DND-41 (cell line): ENCODE data around the gene MARCHF3.
"Not testable (repeated sequence)": the region's sequence is repeated elsewhere in the genome, so short reads cannot be mapped to it uniquely, and the experiment has no call there.

ENCODE experiments used
- ATAC-seq: fragments of 200-7000 bp; cut with Tn5 transposase; 3 replicates; pipeline ENCODE4 v1.9.1; 2021; ENCODE audit warnings: low read depth; ENCODE audit not compliant: insufficient read depth
- DNase-seq: peaks from one replicate; pipeline ENCODE4 v3.0.0-alpha.2; 2020
- H2AFZ ChIP-seq: 2 replicates; pipeline ENCODE4 v1.6.0; 2012; ENCODE audit warnings: low read depth, low read length
- H3K27ac ChIP-seq: 2 replicates; pipeline ENCODE4 v1.5.1; 2012; ENCODE audit warnings: low read length, inconsistent platforms
- H3K27me3 ChIP-seq: fragments of 200-600 bp; sonication (generic); 2 replicates; pipeline ENCODE4 v1.6.0; 2012; ENCODE audit warnings: low read length, mild to moderate bottlenecking, inconsistent platforms; ENCODE audit not compliant: insufficient read depth, poor library complexity
- H3K36me3 ChIP-seq: 2 replicates; pipeline ENCODE4 v1.5.1; 2012; ENCODE audit warnings: low read length, inconsistent platforms; ENCODE audit not compliant: insufficient read depth
- H3K4me1 ChIP-seq: 2 replicates; pipeline ENCODE4 v1.5.1; 2012; ENCODE audit warnings: mild to moderate bottlenecking, low read length; ENCODE audit not compliant: insufficient read depth
- H3K4me2 ChIP-seq: 2 replicates; pipeline ENCODE4 v1.6.0; 2012; ENCODE audit warnings: mild to moderate bottlenecking, moderate library complexity, low read length, inconsistent platforms; ENCODE audit not compliant: insufficient read depth
- H3K4me3 ChIP-seq, 2 experiments: fragments of 200-600 bp in 1 of 2; shearing (Covaris generic) in 1 of 2; 2 replicates each; pipeline ENCODE4 v1.5.1; 2012 to 2016; ENCODE audit warnings: inconsistent platforms in 2 of 2, low read length in 2 of 2, mild to moderate bottlenecking in 2 of 2, low read depth in 1 of 2, moderate library complexity in 1 of 2
- H3K79me2 ChIP-seq: 2 replicates; pipeline ENCODE4 v1.6.0; 2012; ENCODE audit warnings: low read length, inconsistent platforms; ENCODE audit not compliant: insufficient read depth
- H3K9ac ChIP-seq: 2 replicates; pipeline ENCODE4 v1.6.0; 2012; ENCODE audit warnings: low read depth, mild to moderate bottlenecking, inconsistent platforms, low read length, moderate library complexity
- H3K9me3 ChIP-seq: 2 replicates; pipeline ENCODE4 v1.5.1; 2012; ENCODE audit warnings: low read length, moderate library complexity, mild to moderate bottlenecking, inconsistent platforms; ENCODE audit not compliant: insufficient read depth, severe bottlenecking
- H4K20me1 ChIP-seq: 2 replicates; pipeline ENCODE4 v1.6.0; 2012; ENCODE audit warnings: low read length; ENCODE audit not compliant: insufficient read depth
- EZH2 ChIP-seq: IDR thresholded peaks from 3 replicates; pipeline ENCODE4 v1.6.1; 2012; ENCODE audit warnings: borderline replicate concordance, low read depth, mild to moderate bottlenecking, moderate library complexity, low read length, inconsistent platforms; ENCODE audit not compliant: severe bottlenecking
- TF ChIP-seq, protein P1 (sequence below): IDR thresholded peaks from 2 replicates; pipeline ENCODE4 v1.5.1; 2012; ENCODE audit warnings: borderline replicate concordance, low read length, moderate library complexity, mild to moderate bottlenecking; ENCODE audit not compliant: poor library complexity, severe bottlenecking; ENCODE audit errors: extremely low read depth

Gene MARCHF3

DNA sequence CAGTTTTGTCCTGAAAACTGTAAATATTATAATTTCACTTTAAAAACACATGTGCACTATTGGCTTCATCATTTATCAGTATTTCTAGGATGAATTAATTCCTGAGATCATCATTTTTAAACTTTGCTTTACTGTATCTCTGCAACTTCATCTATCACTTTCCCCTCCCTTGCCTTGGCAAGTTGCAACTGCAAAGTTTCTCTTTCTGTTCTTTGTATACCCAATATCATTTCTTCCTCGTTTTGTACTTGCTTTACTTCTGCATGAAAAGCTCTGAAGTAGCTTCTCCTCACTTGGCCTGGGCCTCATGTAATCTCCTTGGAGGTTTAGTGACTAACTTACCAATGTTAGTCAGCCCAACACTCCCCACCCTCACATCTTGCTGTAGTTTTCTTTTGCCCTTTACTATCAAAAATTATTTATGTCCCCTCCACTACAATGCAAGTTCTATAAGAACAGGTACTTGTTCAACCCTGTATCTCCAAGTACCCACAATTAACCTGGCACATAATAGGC, 30.2 kb upstream of the MARCHF3 start:
- Histone ChIP-seq H2AFZ (no peak overlapping the region), H3K27me3 (peaks cover 9% of the 10 kb centered on the region), H3K9me3 (no peaks in the 10 kb centered on the region), H3K4me3 (no peak overlapping the region), H3K9ac (no peak overlapping the region), H3K4me1 (no peaks in the 10 kb centered on the region), H3K27ac (no peak overlapping the region), H4K20me1 (no peaks in the 10 kb centered on the region), H3K36me3 (no peaks in the 10 kb centered on the region), H3K79me2 (no peaks in the 10 kb centered on the region), H3K4me2 (no peak overlapping the region)
- ATAC-seq, result no peak
- TF ChIP-seq EZH2, result no peak
- TF ChIP-seq, protein P1, sequence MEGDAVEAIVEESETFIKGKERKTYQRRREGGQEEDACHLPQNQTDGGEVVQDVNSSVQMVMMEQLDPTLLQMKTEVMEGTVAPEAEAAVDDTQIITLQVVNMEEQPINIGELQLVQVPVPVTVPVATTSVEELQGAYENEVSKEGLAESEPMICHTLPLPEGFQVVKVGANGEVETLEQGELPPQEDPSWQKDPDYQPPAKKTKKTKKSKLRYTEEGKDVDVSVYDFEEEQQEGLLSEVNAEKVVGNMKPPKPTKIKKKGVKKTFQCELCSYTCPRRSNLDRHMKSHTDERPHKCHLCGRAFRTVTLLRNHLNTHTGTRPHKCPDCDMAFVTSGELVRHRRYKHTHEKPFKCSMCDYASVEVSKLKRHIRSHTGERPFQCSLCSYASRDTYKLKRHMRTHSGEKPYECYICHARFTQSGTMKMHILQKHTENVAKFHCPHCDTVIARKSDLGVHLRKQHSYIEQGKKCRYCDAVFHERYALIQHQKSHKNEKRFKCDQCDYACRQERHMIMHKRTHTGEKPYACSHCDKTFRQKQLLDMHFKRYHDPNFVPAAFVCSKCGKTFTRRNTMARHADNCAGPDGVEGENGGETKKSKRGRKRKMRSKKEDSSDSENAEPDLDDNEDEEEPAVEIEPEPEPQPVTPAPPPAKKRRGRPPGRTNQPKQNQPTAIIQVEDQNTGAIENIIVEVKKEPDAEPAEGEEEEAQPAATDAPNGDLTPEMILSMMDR, result no peak
- DNase-seq, result no peak

DNA sequence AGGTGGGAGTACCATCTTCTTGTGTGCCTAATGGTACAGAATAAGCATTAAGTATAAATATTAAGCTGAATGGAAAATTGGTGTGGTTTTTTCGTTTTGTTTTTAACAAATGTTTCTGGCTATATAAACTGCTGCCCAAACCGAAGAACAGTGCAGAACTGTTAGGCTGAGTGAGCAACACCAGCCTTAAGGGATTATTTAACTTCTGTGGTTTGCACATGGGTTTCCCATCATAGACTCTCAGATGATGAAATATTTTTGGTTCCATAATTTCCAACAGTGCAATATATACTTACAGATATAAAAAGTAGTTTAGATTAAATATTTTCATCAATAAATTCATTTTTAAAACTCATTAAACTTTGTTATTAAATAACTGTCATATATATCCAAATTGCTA, 26.5 kb upstream of the MARCHF3 start:
- no peak for DNase-seq
- no peaks in the 10 kb centered on the region for H3K4me1 ChIP-seq
- no peaks in the 10 kb centered on the region for H3K36me3 ChIP-seq
- H3K9me3 ChIP-seq, result no peaks in the 10 kb centered on the region
- no peaks in the 10 kb centered on the region for H3K79me2 ChIP-seq
- H3K27me3 ChIP-seq, result peaks cover 12% of the 10 kb centered on the region
- no peak overlapping the region for H3K27ac ChIP-seq
- no peaks in the 10 kb centered on the region for H4K20me1 ChIP-seq
- no peak overlapping the region for H2AFZ ChIP-seq
- ATAC-seq, result no peak
- H3K4me3 ChIP-seq, result no peak overlapping the region
- H3K9ac ChIP-seq, result no peak overlapping the region
- H3K4me2 ChIP-seq, result no peak overlapping the region
- TF ChIP-seq, protein P1, result no peak
- no peak for TF ChIP-seq EZH2

DNA sequence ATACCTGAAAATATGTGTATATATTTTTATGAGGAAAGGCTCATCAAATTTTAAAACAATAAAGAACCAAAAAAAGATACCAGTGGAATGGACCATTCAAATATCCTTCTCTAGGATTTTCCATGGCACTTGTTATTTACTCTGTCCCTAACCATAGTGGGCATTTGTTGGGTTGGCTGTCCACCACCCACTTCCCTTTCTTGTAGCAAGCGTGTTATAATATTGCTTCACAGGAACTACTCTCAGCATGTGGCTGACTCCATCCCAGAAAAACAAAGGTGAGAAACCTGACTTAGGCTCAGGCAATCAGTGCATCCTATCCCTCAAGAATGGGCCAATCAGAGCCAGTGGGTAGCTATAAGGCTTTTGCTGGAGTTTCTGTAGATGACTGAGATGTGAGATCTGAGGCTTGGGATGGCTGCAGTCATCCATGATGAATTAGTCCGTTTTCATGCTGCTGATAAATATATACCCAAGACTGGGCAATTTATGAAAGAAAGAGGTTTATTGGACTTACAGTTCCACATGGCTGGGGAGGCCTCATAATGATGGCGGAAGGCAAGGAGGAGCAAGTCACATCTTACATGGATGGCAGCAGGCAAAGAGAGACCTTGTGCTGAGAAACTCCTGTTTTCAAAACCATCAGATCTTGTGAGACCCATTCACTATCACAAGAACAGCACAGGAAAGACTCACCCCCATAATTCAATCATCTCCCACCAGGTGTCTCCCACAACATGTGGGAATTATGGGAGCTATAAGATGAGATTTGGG, 25.7 kb upstream of the MARCHF3 start:
- Histone ChIP-seq H3K79me2 (no peaks in the 10 kb centered on the region), H3K27ac (no peak overlapping the region), H2AFZ (no peak overlapping the region), H3K9ac (no peak overlapping the region), H3K27me3 (peaks cover 10% of the 10 kb centered on the region), H3K9me3 (no peaks in the 10 kb centered on the region), H3K36me3 (no peaks in the 10 kb centered on the region), H3K4me2 (no peak overlapping the region), H3K4me3 (no peak overlapping the region), H4K20me1 (no peaks in the 10 kb centered on the region), H3K4me1 (no peaks in the 10 kb centered on the region)
- DNase-seq (no peak), ATAC-seq (no peak)
- TF ChIP-seq, protein P1, result no peak
- no peak for TF ChIP-seq EZH2

GRCh38 chr5:127053551-127053950, 23.2 kb upstream of the MARCHF3 start:
- not testable (repeated sequence) for H3K9ac ChIP-seq, DNase-seq, H3K4me1 ChIP-seq, H4K20me1 ChIP-seq, H2AFZ ChIP-seq, H3K4me2 ChIP-seq, ATAC-seq, H3K79me2 ChIP-seq, H3K27me3 ChIP-seq, H3K27ac ChIP-seq, H3K36me3 ChIP-seq, H3K4me3 ChIP-seq, H3K9me3 ChIP-seq
